Kidney (tissue), 14 donors: Measurements from ENCODE around the gene ME1. TPM values are rescaled to one million over a fixed set of nuclear protein-coding genes. Genes with fewer than 3 reads are reported as not detected.
"Not testable (repeated sequence)": the region's sequence is repeated elsewhere in the genome, so short reads cannot be mapped to it uniquely, and the experiment has no call there.

ENCODE experiments used
- DNase-seq, 5 donors: peaks; one replicate each; pipeline ENCODE4 v3.0.0-alpha.2; 2013 to 2020
- FAIRE-seq: peaks from 2 replicates; lab custom pipeline; 2012; peaks lifted over from hg19 to GRCh38; lab: Jason Lieb, UNC
- H3K27ac ChIP-seq, 2 donors: one replicate each; pipeline ENCODE4 v1.7.0; 2013; ENCODE audit warnings: low read depth in 2 of 2, low read length in 2 of 2, inconsistent platforms in 1 of 2
- H3K27me3 ChIP-seq: one replicate; pipeline ENCODE4 v1.7.1; 2013; ENCODE audit warnings: low read length, inconsistent platforms; ENCODE audit not compliant: control insufficient read depth, insufficient read depth
- H3K36me3 ChIP-seq, 3 donors: one replicate each; pipeline versions ENCODE4 v1.7.0 to v1.7.1; 2013; ENCODE audit warnings: low read length in 3 of 3, control low read depth in 1 of 3, inconsistent platforms in 1 of 3; ENCODE audit not compliant: insufficient read depth in 3 of 3, control insufficient read depth in 2 of 3
- H3K4me1 ChIP-seq, 3 donors: one replicate each; pipeline versions ENCODE4 v1.7.0 to v1.7.1; 2013; ENCODE audit warnings: low read length in 3 of 3, inconsistent platforms in 1 of 3, low read depth in 1 of 3; ENCODE audit not compliant: control insufficient read depth in 2 of 3, insufficient read depth in 2 of 3
- H3K4me3 ChIP-seq, 3 donors: one replicate each; pipeline versions ENCODE4 v1.7.0 to v1.8.1; 2013; ENCODE audit warnings: low read length in 3 of 3, control low read depth in 1 of 3, inconsistent platforms in 1 of 3
- H3K9ac ChIP-seq, 3 donors: one replicate each; pipeline versions ENCODE4 v1.7.0 to v1.7.1; 2013; ENCODE audit warnings: low read length in 3 of 3, control low read depth in 1 of 3, inconsistent platforms in 1 of 3
- H3K9me3 ChIP-seq, 3 donors: one replicate each; pipeline versions ENCODE4 v1.7.0 to v1.7.1; 2013; ENCODE audit warnings: low read length in 3 of 3, control low read depth in 1 of 3, inconsistent platforms in 1 of 3; ENCODE audit not compliant: control insufficient read depth in 2 of 3, insufficient read depth in 1 of 3
- intact Hi-C: fragments of 100-400 bp; cut with DNase I; formaldehyde crosslinking; loops from one replicate; pipeline ENCODE4 v1.11.1; 2022
- polyA plus RNA-seq: library from polyadenylated mRNA; stranded (reverse); fragments of 350-450 nt; fragmentation: Illumina TruSeq; extraction: RNeasy Lipid Tissue Mini Kit (QIAGEN cat#74804); gene quantifications from one replicate; pipeline ENCODE4 v1.2.3, GENCODE V29; 2014; ENCODE audit warnings: low read depth, low replicate concordance; ENCODE audit not compliant: insufficient read depth
- total RNA-seq: library from RNA; stranded (reverse); fragmentation: NEBNext Ultra II Directional; extraction: Animal tissue kit (Norgen Biotek cat#: 25700); gene quantifications from one replicate; pipeline ENCODE4 v1.2.1, GENCODE V29; 2021
- TF ChIP-seq, protein P1 (sequence below): IDR thresholded peaks from 3 replicates; pipeline ENCODE4 v1.5.1; 2012; ENCODE audit warnings: mild to moderate bottlenecking, moderate library complexity, borderline replicate concordance; ENCODE audit not compliant: insufficient read depth; ENCODE audit errors: extremely low read depth
- donor health status: control.
- donor health status: control.
- donor health status: control.
- donor health status: control.
- donor health status: control.
- donor health status: DM: yes; HTN: yes; CAD: no.
- donor health status: Normal renal cell carcinoma (clear cell type).

The ME1 gene
- total and polyA plus RNA-seq, 2 donors from 2014 or later: 3.3 to 5.5 TPM

GRCh38 chr6:83192871-83193746 is 237.7 kb downstream of the ME1 start, which contains the start of the genes PGM3 and RWDD2A:
TSS of gene PGM3 (minus strand) at chr6:83193265. CDS start at chr6:83191012, 2,253 bp downstream.
TSS of gene RWDD2A (plus strand) at chr6:83193357. CDS start at chr6:83194452, 1,095 bp downstream.
- no peaks in the 10 kb centered on the region for H3K27me3 ChIP-seq
- H3K36me3 ChIP-seq: peaks cover 0 to 3% (median 0%) of the 10 kb centered on the region in 3 donors
- peak within 1 kb of the TSS; percentile 59 to 76 for H3K27ac ChIP-seq
- H3K4me3 ChIP-seq: peak within 1 kb of the TSS; percentile 71 to 87 (median 85)
- FAIRE-seq (no peak), DNase-seq (peak; percentile 90 to 96 (median 94))
- TF ChIP-seq, protein P1, sequence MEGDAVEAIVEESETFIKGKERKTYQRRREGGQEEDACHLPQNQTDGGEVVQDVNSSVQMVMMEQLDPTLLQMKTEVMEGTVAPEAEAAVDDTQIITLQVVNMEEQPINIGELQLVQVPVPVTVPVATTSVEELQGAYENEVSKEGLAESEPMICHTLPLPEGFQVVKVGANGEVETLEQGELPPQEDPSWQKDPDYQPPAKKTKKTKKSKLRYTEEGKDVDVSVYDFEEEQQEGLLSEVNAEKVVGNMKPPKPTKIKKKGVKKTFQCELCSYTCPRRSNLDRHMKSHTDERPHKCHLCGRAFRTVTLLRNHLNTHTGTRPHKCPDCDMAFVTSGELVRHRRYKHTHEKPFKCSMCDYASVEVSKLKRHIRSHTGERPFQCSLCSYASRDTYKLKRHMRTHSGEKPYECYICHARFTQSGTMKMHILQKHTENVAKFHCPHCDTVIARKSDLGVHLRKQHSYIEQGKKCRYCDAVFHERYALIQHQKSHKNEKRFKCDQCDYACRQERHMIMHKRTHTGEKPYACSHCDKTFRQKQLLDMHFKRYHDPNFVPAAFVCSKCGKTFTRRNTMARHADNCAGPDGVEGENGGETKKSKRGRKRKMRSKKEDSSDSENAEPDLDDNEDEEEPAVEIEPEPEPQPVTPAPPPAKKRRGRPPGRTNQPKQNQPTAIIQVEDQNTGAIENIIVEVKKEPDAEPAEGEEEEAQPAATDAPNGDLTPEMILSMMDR: no peak
- peak within 1 kb of the TSS; percentile 61 to 78 (median 75) for H3K9ac ChIP-seq
- intact Hi-C loops: no loop called here
- H3K4me1 ChIP-seq: peaks cover 0 to 3% (median 0%) of the 10 kb centered on the region in 3 donors
- H3K9me3 ChIP-seq: no peaks in the 10 kb centered on the region

DNA sequence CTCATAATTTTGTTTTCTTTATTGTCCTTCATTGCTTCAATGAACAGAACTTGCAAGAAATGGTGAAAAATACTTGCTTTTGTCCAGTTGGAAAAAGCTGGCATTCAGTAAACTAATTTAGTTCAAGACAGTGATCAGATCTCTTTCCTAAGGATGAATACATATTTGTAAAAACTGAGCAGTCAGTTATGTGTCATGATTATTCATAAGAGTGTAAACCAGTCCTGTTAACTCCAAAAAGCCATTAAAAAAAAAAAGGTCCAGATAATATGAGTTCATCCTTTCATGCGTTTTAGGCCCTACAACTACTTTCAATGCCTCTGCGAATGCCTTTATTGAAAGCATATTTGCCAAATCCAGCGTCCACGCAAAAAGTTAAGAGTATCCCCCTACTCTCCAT is 238.4 kb downstream of the ME1 start:
- Histone ChIP-seq H3K9me3 (no peaks in the 10 kb centered on the region), H3K4me1 (peaks cover 0 to 3% (median 0%) of the 10 kb centered on the region in 3 donors), H3K27ac (peak overlapping the region in 1 of 2 donors; percentile 76), H3K27me3 (no peaks in the 10 kb centered on the region), H3K4me3 (peak overlapping the region; percentile 71 to 87 (median 85)), H3K36me3 (no peaks in the 10 kb centered on the region), H3K9ac (peak overlapping the region; percentile 52 to 78 (median 60))
- DNase-seq: no peak
- intact Hi-C loops: no loop called here
- TF ChIP-seq, protein P1: no peak
- FAIRE-seq: no peak

DNA sequence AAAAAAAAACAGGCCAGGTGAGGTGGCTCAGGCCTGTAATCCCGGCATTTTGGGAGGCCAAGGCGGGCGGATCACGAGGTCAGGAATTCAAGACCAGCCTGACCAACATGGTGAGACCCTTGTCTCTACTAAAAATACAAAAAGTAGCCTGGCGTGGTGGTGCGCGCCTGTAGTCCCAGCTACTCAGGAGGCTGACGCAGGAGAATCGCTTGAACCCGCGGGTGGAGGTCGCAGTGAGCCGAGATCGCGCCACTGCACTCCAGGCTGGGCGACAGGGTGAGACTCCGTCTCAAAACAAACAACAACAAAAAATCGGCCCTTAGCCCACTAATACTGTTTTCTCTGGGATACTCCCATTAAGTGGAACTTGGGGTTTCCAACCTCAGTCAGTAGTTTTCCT is 238.9 kb downstream of the ME1 start:
- H3K4me3 ChIP-seq: peak overlapping the region; percentile 71 to 87 (median 85)
- H3K36me3 ChIP-seq, H3K4me1 ChIP-seq, H3K27me3 ChIP-seq, H3K9me3 ChIP-seq, H3K27ac ChIP-seq, DNase-seq, intact Hi-C loops, FAIRE-seq: not testable (repeated sequence)
- peak overlapping the region in 1 of 3 donors; percentile 78 for H3K9ac ChIP-seq

DNA sequence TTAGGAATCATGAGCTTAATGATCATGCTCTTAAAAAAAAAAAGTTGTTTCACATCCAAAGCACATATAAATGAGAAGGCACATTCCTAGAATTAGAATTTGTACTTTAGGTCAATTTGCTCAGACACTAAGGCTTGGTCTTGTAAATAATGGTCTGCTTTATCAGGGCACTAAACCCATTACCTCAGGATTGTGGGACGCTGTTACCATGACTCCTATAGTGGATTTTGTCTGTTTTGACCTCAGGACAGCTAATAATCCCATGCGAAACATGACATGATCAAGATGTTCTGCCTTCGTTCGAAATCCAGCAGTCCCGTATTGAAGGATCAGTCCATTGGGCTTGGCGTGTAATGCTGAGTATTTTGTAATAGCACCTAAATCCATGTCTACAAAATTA is 240.2 kb downstream of the ME1 start:
- Histone ChIP-seq H3K27me3 (no peaks in the 10 kb centered on the region), H3K27ac (no peak overlapping the region), H3K9ac (no peak overlapping the region), H3K9me3 (no peaks in the 10 kb centered on the region), H3K4me3 (no peak overlapping the region), H3K36me3 (peaks cover 2 to 4% (median 2%) of the 10 kb centered on the region in 3 donors), H3K4me1 (peaks cover 0 to 3% (median 0%) of the 10 kb centered on the region in 3 donors)
- TF ChIP-seq, protein P1: no peak
- FAIRE-seq (no peak), DNase-seq (no peak)
- intact Hi-C loops: no loop called here
